Duodenal mucosa (tissue), 2 donors: ENCODE data around the gene GPR89A.
"Not testable (repeated sequence)": the region's sequence is repeated elsewhere in the genome, so short reads cannot be mapped to it uniquely, and the experiment has no call there.

Experiments used
- H3K27ac ChIP-seq: one replicate; pipeline ENCODE4 v1.7.0; 2013; ENCODE audit warnings: low read depth, low read length
- H3K27me3 ChIP-seq, 2 donors: one replicate each; pipeline ENCODE4 v1.7.0; 2013; ENCODE audit warnings: low read length in 2 of 2, control low read depth in 1 of 2; ENCODE audit not compliant: insufficient read depth in 2 of 2, control insufficient read depth in 1 of 2
- H3K36me3 ChIP-seq, 2 donors: one replicate each; pipeline ENCODE4 v1.7.0; 2013; ENCODE audit warnings: low read length in 2 of 2, control low read depth in 1 of 2; ENCODE audit not compliant: insufficient read depth in 2 of 2, control insufficient read depth in 1 of 2
- H3K4me1 ChIP-seq, 2 donors: one replicate each; pipeline ENCODE4 v1.7.0; 2013; ENCODE audit warnings: low read length in 2 of 2, control low read depth in 1 of 2; ENCODE audit not compliant: insufficient read depth in 2 of 2, control insufficient read depth in 1 of 2
- H3K4me3 ChIP-seq, 2 donors: one replicate each; pipeline ENCODE4 v1.7.0; 2013; ENCODE audit warnings: low read length in 2 of 2, low read depth in 1 of 2
- H3K9ac ChIP-seq, 2 donors: one replicate each; pipeline ENCODE4 v1.7.0; 2013; ENCODE audit warnings: low read length in 2 of 2, low read depth in 1 of 2
- H3K9me3 ChIP-seq, 2 donors: one replicate each; pipeline ENCODE4 v1.7.0; 2013; ENCODE audit warnings: low read length in 2 of 2, control low read depth in 1 of 2; ENCODE audit not compliant: control insufficient read depth in 1 of 2

Gene GPR89A

DNA sequence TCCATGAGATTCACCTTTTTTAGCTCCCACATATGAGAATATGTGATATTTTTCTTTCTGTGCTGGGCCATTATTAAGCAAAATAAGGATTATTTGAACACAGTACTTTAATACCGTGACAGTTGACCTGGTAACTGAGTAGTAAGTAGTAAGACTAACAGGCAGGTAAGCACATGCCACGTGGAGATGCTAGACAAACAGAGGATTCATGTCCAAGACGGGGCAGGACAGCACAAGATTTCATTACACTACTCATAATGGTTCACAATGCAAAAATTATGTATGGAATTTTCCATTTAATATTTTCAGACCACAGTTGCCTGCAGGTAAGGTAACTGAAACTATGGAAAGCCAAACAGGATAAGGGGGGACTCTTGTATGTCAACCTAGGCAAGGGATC lies 77.1 kb downstream of the GPR89A start:
- H3K36me3 ChIP-seq, H3K27me3 ChIP-seq, H3K27ac ChIP-seq, H3K9me3 ChIP-seq, H3K4me3 ChIP-seq, H3K9ac ChIP-seq, H3K4me1 ChIP-seq: not testable (repeated sequence)

DNA sequence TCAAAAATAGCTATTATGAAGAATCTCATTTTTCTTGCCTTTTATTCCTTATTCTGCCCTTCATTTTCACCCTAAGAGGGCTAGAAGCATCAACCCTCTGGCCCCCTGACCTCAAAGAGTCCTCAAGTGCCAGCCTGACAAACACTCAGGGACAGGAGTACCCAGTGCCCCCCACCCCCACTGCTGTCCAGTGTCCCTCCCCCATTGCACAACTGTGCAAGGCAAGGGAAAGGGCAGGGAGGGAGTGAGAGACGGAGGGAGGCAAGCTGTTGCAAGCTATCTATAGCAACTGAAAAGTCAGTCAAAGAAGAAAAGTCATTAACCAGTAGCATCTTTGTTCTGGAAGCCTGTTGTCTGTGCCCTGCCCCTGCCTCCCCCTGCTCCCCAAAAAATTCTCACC lies 78.3 kb downstream of the GPR89A start:
- not testable (repeated sequence) for H3K36me3 ChIP-seq, H3K27ac ChIP-seq, H3K4me3 ChIP-seq, H3K27me3 ChIP-seq, H3K9ac ChIP-seq, H3K9me3 ChIP-seq
- peaks cover 16 to 19% of the 10 kb centered on the region in 2 donors for H3K4me1 ChIP-seq

DNA sequence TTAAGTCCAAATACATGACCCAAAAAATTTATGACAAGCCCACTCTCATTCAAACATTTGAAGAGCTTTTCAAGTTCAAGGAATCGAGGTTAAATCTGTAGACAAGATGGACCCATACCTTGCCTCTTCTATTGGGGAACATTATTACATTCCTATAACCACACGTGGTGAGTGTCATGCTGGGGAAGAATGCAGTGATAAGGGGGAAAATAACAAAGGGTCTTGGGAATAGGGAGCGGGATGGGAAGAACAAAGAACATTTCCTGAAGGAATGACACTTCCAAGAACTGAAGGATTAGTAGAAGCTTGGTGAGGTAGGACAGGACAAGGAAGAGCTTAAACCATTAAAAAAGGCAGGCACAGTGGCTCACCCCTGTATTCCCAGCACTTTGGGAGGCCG lies 80.5 kb downstream of the GPR89A start:
- H3K4me1 ChIP-seq = peaks cover 18 to 24% of the 10 kb centered on the region in 2 donors
- peaks cover 0 to 4% of the 10 kb centered on the region in 2 donors for H3K36me3 ChIP-seq
- H3K9me3 ChIP-seq = no peaks in the 10 kb centered on the region
- H3K9ac ChIP-seq = no peak overlapping the region
- no peaks in the 10 kb centered on the region for H3K27me3 ChIP-seq
- H3K27ac ChIP-seq = no peak overlapping the region
- no peak overlapping the region for H3K4me3 ChIP-seq

DNA sequence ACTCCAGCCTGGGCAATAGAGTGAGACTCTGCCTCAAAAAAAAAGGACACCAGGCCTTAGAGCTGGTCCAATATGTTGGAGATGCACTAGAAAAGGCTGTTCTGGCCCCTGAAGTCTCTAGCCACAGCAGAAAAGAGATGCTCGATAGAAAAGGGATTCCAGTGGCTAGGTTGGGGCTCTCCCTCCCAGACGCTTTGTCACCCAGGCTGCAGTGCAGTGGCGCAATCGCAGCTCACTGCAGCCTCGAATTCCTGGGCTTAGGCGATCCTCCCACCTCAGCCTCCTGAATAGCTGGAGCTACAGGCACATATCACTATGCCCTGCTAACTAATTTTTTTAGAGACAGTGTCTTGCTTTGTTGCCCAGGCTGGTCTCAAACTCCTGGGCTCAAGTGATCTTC lies 81.1 kb downstream of the GPR89A start:
- Histone ChIP-seq H3K36me3 (peaks cover 0 to 4% of the 10 kb centered on the region in 2 donors), H3K4me1 (peaks cover 18 to 24% of the 10 kb centered on the region in 2 donors), H3K27ac (no peak overlapping the region), H3K4me3 (no peak overlapping the region), H3K9ac (no peak overlapping the region), H3K27me3 (no peaks in the 10 kb centered on the region), H3K9me3 (no peaks in the 10 kb centered on the region)

DNA sequence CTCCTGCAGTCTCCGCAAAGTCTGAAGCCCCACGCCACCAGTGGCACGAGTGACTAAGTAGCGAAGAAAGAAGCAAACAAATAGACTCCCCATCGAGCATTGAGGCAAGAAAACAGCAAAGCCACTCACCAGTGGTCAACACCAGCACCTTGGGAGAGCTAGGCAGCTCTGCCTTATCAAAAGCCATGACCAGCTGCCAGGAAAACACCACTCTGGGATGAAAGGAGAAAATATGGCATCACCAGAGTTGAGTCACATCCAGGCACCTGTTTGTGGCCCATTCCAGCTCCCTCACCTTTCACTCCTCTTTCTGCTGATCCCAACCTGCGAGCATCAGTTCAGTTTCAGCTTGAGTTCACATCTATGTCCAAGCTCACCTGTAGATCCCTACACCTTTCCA lies 82.1 kb downstream of the GPR89A start:
- Histone ChIP-seq H3K36me3 (peaks cover 0 to 4% of the 10 kb centered on the region in 2 donors), H3K27ac (no peak overlapping the region), H3K4me3 (no peak overlapping the region), H3K9me3 (no peaks in the 10 kb centered on the region), H3K27me3 (no peaks in the 10 kb centered on the region), H3K4me1 (peaks cover 18 to 24% of the 10 kb centered on the region in 2 donors), H3K9ac (no peak overlapping the region)

DNA sequence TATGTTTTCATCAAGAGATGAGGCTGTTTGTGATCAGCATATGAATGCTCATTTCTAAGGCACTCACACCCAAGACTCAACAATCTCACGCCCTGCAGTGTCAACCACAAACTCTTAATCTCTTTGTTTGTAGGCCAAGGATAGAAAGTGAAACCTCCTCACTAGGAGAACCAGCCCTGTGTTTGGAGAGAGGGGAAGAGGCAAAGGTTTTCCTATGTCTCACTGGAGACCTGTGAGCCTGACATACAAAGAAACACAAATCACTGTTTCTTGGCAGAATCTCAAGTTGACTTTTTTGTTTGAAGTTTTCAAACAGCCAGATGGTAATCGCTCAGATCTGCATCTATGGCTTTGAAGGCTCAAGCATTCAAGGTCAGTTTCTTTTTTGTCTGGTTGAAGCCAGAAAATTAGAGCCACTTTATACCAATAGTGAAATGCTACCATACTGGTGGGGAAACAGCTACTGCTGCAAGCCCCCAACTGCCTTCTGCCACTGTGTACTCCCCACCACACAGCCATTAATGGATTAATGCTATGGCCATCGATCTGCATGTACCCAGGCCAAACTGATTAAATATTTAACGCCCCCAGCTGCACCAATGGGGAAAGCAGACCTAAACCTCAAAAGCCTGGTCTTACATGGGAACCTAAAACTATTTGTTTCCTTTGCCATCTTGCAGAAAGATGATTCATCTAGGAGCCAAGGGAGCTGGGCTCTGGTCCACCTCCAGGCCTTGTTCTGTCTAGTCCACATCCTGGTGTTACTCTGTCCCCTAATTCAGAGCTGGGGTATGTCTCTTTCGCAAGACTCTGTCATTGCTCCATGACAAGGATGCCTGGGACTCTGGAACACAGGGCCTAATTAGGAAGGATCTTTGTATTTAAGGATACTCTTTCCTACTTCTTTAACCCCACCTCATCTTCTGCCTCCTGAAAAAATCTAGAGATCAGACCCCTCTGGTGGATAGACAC lies 83.1 kb downstream of the GPR89A start:
- H3K4me1 ChIP-seq = peaks cover 18 to 24% of the 10 kb centered on the region in 2 donors
- no peaks in the 10 kb centered on the region for H3K9me3 ChIP-seq
- no peaks in the 10 kb centered on the region for H3K27me3 ChIP-seq
- H3K27ac ChIP-seq = no peak overlapping the region
- H3K36me3 ChIP-seq = peaks cover 0 to 4% of the 10 kb centered on the region in 2 donors
- no peak overlapping the region for H3K9ac ChIP-seq
- H3K4me3 ChIP-seq = no peak overlapping the region

DNA sequence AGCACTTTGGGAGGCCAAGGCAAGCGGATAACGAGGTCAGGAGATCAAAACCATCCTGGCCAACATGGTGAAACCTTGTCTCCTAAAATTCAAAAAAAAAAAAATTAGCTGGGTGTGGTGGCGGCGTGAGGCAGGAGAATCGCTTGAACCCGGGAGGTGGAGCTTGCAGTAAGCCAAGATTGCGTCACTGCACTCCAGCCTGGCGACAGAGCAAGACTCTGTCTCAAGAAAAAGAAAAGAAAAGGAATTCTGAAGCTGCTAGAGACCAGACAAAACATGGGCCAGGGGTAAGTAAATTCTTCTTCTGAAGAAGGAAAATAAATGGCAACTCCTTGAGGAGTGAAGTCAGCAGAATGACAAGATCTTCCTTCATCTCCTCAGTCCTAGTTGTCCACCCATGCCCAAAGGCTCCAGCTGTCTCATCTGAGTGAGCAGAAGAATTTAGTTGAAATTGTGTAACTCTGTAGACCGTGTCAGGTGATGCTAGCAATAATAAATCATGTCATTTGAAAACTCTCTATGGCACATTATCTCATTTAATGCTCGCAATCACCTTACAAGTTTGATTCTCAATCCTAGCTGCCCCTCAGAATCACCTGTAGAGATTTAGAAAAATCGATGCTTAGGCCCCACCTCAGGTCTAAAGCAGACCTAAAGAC lies 85.1 kb downstream of the GPR89A start:
- no peak overlapping the region for H3K9ac ChIP-seq
- peaks cover 18 to 24% of the 10 kb centered on the region in 2 donors for H3K4me1 ChIP-seq
- H3K36me3 ChIP-seq = no peaks in the 10 kb centered on the region
- no peaks in the 10 kb centered on the region for H3K27me3 ChIP-seq
- H3K4me3 ChIP-seq = no peak overlapping the region
- H3K9me3 ChIP-seq = no peaks in the 10 kb centered on the region
- H3K27ac ChIP-seq = no peak overlapping the region

DNA sequence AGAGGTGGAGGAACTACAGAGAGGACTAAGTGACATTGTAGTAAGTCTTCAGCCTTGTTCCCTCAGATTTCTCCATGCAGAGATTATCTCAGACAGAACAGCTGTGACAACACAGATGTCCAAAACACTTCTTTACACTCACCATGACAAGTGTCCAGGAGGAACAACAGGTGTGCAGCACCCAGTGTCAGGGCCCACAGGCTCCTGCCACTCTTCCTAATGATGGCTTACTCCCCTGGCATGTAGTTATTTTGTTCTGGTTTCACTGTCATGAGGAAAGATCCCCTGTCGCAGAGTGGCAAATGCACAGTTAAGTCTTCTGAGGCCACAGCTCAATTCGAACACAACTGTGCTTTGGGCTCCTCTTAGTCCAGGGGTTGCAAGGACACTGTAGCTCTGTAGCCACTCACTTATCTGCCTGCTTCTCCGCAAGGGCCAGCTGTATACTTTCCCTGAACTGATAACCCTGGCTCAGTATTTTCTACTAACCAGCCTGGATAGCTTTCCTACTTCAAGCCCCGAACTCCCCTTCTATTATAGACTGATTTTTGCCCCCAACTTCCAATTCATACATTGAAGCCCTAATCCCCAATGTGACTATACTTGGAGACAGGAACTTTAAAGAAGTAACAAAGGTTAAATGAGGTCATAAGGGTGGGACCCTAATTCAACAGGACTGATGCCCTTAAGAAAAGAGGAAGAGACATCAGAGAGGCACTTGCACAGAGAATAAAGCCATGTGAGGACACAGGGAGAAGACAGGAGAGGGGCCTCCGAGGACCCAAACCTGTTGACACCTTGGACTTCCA lies 88.2 kb downstream of the GPR89A start:
- Histone ChIP-seq H3K27me3 (no peaks in the 10 kb centered on the region), H3K9me3 (no peaks in the 10 kb centered on the region), H3K9ac (no peak overlapping the region), H3K4me3 (no peak overlapping the region), H3K36me3 (no peaks in the 10 kb centered on the region), H3K4me1 (peaks cover 2 to 5% of the 10 kb centered on the region in 2 donors), H3K27ac (no peak overlapping the region)

DNA sequence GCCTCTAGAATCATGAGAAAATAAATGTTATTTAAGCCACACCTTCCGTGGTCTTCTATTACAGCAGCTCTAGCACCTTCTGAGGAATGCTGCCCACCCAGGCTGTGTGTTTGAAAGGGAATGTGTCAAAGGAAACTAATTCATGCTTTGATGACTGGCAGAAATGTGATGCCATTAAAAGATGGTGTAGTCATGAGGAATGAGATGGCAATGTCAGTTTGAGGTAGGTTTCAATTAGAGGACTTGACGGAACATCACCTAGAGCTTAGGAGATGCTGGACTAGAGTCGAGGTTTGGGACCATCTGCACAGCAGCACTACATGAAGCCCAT lies 88.8 kb downstream of the GPR89A start:
- Histone ChIP-seq H3K27ac (no peak overlapping the region), H3K4me3 (no peak overlapping the region), H3K9ac (no peak overlapping the region), H3K9me3 (no peaks in the 10 kb centered on the region), H3K36me3 (no peaks in the 10 kb centered on the region), H3K4me1 (no peaks in the 10 kb centered on the region), H3K27me3 (no peaks in the 10 kb centered on the region)
